RWPE1 (cell line): ENCODE results near the gene SYDE2.
"Not testable (repeated sequence)": the region's sequence is repeated elsewhere in the genome, so short reads cannot be mapped to it uniquely, and the experiment has no call there.

Experiments
- CTCF ChIA-PET: fragments of 350-600 bp; sonication (Branson Sonifier 250); formaldehyde crosslinking; extraction: SDS; loops from one replicate; lab custom pipeline; 2021; lab: Yijun Ruan, JAX
- POLR2A ChIA-PET: fragments of 400-600 bp; formaldehyde crosslinking; extraction: SDS; loops from one replicate; lab custom pipeline; 2020; ENCODE audit warnings: antibody characterized with exemption; ENCODE audit not compliant: low non-redundant PET; lab: Yijun Ruan, JAX
- DNase-seq: peaks from one replicate; pipeline ENCODE4 v3.0.0; 2012; ENCODE audit warnings: low spot score
- H3K27ac ChIP-seq: fragments of 450-650 bp; 2 replicates; pipeline ENCODE4 v1.5.1; 2017
- TF ChIP-seq, protein P1 (sequence below): fragments of 450-650 bp; conservative IDR thresholded peaks from 2 replicates; pipeline ENCODE4 v1.5.1; 2017; ENCODE audit warnings: low read depth, mild to moderate bottlenecking

Gene SYDE2, protein sequence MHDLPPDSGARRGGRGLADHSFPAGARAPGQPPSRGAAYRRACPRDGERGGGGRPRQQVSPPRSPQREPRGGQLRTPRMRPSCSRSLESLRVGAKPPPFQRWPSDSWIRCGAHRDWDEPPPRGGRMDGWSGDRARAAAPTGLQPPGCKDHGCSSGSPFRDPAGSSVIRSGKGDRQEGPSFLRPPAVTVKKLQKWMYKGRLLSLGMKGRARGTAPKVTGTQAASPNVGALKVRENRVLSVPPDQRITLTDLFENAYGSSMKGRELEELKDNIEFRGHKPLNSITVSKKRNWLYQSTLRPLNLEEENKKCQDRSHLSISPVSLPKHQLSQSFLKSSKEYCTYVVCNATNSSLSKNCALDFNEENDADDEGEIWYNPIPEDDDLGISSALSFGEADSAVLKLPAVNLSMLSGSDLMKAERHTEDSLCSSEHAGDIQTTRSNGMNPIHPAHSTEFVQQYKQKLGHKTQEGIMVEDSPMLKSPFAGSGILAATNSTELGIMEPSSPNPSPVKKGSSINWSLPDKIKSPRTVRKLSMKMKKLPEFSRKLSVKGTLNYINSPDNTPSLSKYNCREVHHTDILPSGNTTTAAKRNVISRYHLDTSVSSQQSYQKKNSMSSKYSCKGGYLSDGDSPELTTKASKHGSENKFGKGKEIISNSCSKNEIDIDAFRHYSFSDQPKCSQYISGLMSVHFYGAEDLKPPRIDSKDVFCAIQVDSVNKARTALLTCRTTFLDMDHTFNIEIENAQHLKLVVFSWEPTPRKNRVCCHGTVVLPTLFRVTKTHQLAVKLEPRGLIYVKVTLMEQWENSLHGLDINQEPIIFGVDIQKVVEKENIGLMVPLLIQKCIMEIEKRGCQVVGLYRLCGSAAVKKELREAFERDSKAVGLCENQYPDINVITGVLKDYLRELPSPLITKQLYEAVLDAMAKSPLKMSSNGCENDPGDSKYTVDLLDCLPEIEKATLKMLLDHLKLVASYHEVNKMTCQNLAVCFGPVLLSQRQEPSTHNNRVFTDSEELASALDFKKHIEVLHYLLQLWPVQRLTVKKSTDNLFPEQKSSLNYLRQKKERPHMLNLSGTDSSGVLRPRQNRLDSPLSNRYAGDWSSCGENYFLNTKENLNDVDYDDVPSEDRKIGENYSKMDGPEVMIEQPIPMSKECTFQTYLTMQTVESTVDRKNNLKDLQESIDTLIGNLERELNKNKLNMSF

DNA sequence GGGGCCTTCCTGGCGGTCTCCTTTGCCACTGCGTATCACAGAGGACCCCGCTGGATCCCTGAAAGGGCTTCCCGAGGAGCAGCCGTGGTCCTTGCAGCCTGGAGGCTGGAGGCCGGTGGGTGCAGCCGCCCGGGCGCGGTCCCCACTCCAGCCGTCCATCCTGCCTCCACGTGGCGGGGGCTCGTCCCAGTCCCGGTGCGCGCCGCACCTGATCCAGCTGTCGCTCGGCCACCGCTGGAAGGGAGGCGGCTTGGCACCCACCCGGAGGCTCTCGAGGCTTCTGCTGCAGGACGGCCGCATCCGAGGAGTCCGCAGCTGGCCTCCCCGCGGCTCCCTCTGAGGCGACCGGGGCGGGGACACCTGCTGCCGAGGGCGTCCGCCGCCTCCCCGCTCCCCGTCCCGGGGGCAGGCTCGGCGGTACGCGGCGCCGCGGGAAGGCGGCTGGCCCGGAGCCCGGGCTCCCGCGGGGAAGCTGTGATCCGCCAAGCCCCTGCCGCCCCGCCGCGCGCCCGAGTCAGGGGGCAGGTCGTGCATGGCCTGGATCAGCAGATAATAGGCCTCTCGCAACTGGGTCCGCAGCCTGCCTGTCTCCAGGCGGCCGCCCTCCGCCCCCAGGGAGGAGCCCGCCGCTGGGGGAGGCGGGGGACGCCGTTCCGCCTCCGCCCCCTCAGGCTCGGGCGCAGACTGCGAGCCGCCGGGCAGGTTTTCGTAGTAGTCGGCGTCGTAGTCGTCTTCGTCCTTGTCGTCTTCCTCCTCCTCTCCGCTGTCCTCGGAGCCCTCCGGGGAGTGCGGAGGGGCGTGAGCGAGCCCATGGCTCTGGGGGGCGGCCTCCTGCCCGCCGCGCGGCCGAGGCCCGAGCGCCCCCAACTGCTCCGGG, at the start of gene SYDE2:
TSS of gene SYDE2 (minus strand) at position 554 of the 877 bp plus-strand sequence. CDS start at position 534, 20 bp downstream.
- TF ChIP-seq, protein P1, sequence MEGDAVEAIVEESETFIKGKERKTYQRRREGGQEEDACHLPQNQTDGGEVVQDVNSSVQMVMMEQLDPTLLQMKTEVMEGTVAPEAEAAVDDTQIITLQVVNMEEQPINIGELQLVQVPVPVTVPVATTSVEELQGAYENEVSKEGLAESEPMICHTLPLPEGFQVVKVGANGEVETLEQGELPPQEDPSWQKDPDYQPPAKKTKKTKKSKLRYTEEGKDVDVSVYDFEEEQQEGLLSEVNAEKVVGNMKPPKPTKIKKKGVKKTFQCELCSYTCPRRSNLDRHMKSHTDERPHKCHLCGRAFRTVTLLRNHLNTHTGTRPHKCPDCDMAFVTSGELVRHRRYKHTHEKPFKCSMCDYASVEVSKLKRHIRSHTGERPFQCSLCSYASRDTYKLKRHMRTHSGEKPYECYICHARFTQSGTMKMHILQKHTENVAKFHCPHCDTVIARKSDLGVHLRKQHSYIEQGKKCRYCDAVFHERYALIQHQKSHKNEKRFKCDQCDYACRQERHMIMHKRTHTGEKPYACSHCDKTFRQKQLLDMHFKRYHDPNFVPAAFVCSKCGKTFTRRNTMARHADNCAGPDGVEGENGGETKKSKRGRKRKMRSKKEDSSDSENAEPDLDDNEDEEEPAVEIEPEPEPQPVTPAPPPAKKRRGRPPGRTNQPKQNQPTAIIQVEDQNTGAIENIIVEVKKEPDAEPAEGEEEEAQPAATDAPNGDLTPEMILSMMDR: no peak
- CTCF ChIA-PET: interaction anchor here (0.6 kb wide), 1 partner anchor 243 kb away, joined by 4 read pairs; no protein-coding TSS in a partner anchor
- POLR2A ChIA-PET: interaction anchor here (0.7 to 1.1 kb wide), 2 partner anchors 24 to 31 kb away, joined by 3 read pairs; no protein-coding TSS in a partner anchor
- H3K27ac ChIP-seq: no peak within 1 kb of the TSS
- DNase-seq: peak; percentile 66

DNA sequence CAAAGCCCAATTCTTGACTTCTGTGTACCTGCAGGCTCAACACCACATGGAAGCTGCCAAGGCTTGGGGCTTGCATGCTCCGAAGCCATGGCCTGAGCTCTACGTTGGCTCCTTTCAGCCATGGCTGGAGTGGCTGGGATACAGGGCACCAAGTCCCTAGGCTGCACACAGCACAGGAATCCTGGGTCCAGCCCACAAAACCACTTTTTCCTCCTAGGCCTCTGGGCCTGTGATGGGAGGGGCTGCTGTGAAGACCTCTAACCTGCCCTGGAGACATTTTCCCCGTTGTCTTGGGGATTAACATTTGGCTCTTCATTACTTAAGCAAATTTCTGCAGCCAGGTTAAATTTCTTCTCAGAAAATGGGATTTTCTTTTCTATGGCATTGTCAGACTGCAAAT, 48.2 kb upstream of the SYDE2 start:
- CTCF ChIA-PET: interaction anchor here (0.5 to 1.1 kb wide), 4 partner anchors 9 to 1494 kb away, joined by 3 read pairs; no protein-coding TSS in a partner anchor
- H3K27ac ChIP-seq, DNase-seq, POLR2A ChIA-PET: not testable (repeated sequence)

DNA sequence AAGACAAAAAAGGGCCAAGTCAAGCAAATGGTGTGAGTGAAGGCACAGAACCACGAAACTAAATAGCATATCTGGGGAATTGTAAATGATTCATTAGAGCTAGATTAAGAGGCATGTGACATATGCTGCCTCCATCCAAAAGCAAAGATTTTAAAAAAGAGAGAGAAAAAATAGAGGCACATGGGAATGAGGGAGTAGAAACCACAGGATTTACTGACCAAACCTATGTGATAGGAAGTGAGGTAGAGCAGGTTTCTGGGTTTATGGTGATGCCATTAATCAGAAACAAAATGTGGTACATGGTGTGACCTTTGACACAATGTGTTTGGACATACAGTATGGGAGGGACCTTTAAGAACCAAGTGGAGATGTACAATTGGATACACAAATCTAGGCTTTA, 45.1 kb upstream of the SYDE2 start:
- ChIA-PET POLR2A (no interaction called here), CTCF (interaction anchor here (1.0 kb wide), 1 partner anchor 9 kb away, joined by 6 read pairs; no protein-coding TSS in a partner anchor)
- no peak overlapping the region for H3K27ac ChIP-seq
- TF ChIP-seq, protein P1: no peak
- no peak for DNase-seq

DNA sequence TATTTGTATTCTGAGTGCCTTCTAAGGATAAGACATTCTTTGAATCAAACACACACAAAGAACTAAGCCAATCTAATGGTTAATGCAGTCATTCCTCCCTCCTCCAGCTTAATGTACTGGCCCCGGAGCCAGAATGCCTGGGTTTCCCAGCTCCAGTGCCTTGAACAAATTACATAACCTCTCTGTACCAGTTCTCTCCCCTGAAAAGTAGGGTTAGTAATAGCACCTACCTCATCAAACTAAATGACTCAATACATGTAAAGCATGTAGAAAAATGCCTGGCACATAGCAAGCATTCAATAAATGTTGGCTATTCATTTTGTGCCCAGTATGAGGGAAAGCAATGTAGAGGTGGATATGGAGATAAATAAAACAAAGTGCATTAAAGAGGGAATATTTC, 44.6 kb upstream of the SYDE2 start:
- ChIA-PET CTCF (interaction anchor here (0.5 to 1.0 kb wide), 2 partner anchors 9 to 14 kb away, joined by 3 to 6 read pairs; no protein-coding TSS in a partner anchor), POLR2A (no interaction called here)
- H3K27ac ChIP-seq: no peak overlapping the region
- TF ChIP-seq, protein P1: no peak
- no peak for DNase-seq

DNA sequence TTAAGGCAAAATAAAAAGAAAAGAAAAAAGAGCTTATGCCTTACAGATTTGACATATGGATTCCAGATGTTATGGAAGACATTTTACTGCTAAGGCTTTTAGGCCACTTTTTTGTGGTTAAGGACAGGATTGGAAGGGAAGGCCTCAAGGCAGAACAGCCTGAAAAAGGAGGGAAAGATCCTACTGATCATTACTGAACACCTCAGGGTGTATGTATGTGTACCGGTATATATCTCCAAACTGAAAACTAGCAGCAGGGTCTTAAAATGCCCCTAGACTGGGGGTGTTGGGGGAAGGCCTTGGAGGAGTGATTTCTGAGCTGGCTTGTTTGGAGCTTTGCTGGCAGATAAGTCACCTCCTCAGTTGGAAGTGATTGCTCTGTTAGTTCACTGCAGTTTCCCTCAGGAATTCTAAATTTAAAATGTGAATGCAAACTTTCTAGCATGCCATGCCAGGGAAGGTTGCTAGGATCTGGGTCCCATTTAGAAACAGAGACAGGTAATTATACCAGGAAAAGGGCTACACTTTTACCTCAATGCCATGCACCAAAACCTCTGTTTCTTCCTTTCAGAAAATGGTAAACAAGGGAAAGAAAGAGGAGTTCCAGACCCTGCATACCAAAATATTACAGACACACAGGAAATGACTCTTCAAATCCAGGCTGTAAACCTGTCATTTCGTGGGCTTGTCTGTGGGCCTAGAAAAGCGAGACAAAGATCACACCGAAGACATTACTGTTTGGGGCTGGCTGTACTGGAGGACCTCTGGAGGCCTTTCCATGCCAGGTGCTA, 43.6 kb upstream of the SYDE2 start:
- TF ChIP-seq, protein P1: no peak
- DNase-seq: no peak
- ChIA-PET CTCF (interaction anchor here (0.8 to 1.0 kb wide), 2 partner anchors 10 to 51 kb away, joined by 4 to 6 read pairs; no protein-coding TSS in a partner anchor), POLR2A (no interaction called here)
- no peak overlapping the region for H3K27ac ChIP-seq
